ENCODE measurements around the gene PTGIS.

PTGIS gene

GRCh38 chr20:49595811-49596561, 28.0 kb upstream of the PTGIS start:
- no peak for FAIRE-seq

- no peak for FAIRE-seq
Measured at GRCh38 chr20:49595346-49595745, 27.4 kb upstream of the PTGIS start.

DNA sequence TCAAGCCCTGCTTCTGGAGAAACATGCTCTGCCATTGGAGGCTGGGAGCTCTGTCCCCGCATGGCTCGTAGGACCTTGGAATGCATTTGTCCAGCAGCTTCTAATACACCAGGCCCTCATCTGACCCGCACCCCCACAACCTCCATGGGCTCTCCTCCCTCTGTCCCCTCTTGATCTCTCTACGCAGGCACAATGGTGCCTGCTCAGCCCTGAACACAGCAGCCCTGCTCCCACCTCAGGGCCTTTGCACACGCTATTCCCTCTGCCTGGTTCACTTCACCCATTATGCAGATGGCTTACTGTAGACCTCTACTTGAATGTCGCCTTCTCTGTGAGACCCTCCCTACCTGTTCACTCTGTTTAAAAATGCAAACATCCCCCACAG, 27.0 kb upstream of the PTGIS start:
- no peak for FAIRE-seq

DNA sequence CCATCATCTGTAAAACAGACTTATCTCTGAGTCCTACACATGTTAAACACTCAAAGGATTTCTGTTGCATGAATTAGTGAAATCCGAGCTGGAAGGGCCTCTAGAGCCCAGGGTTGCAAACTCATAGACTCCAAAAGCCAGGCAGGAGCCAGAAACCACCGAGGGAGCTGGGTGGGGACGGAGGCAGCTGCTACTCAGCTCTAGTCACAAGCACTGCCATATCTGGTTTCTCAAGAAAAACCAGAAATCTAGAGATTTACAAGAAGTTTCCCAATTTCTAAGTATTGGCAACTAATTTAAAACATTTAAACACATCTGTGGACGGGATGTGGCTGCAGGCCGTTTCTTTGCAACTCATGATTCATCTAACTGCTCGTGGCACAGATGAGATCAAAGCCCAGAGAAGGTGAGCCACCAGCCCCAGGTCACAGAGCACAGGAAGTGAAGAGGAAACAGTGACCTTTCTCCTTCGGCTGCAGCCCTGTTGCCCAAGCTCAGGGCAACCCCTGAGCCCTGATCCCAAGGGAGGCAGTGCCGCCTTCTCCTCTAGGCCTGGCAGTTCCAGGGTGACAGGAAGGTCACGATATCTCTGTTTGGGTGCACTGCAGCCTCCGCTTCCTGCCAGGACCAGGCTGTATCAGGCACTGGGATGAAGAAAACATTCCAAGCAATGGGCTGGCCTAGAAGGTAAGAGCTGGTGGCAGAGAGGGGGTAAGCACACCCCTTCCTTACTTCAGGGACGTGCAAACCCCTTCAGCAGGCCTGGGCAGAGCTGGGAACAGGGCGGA, 26.4 kb upstream of the PTGIS start:
- no peak for FAIRE-seq

DNA sequence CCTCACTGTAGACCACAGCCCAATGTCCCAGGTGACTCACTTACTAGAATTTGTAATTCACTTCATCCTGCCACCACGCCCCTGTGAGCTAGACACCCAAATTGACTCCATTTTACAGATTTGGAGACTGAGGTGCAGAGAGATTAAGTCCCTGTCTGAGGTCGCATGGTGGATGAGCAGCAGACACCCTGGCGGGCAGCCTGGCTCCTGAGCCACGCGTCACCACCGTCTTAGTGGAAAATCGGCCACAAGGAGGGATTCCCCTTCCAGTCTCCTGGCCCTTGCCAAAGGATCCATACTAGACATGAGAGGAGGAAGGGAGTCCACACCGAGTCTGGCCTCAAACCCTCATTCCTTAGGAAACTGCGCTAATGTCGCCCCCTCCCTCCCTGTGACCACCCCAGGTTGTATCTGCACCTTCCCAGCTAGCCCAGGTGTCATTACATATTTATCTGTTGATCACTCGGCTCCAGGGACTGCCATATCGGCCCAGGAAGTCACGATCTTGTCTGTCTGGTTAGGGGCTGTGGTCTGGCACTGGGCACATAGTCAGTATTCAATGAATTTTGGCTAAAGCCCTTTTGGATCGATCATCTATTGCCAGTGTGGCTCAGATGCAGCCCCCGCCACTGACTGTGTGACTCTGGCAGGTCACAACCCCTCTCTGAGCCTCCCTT, 25.7 kb upstream of the PTGIS start:
- FAIRE-seq, result no peak

GRCh38 chr20:49592120-49592519, 24.2 kb upstream of the PTGIS start:
- FAIRE-seq, result no peak

- no peak for FAIRE-seq
Measured at GRCh38 chr20:49591217-49591865, 23.4 kb upstream of the PTGIS start.

GRCh38 chr20:49590163-49591017, 22.5 kb upstream of the PTGIS start:
- no peak for FAIRE-seq

GRCh38 chr20:49589747-49590146, 21.8 kb upstream of the PTGIS start:
- no peak for FAIRE-seq

DNA sequence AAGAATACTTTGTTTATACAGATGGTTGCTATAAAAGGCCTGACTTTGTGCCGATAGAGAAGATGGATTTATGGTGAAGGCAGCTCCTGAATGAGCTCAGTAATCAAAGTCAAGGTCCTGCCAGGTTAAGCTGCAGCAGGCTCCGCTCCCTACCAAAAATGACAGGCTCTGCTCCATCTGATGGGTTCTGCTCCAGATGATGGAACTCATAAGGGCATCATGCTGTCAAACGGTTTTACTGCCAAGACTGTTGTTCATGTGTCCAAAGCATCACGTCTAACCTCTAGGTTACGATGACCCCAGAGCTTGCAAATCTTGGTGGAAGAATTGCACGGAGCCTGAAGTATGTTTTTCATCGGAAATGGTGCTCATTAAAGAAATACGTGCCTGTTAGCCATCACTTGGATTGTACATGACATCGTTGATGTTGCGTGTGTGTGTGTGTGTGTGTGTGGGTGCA, 19.2 kb upstream of the PTGIS start:
- peak; percentile 80 for FAIRE-seq

GRCh38 chr20:49585585-49586245, 17.8 kb upstream of the PTGIS start:
- FAIRE-seq, result no peak

DNA sequence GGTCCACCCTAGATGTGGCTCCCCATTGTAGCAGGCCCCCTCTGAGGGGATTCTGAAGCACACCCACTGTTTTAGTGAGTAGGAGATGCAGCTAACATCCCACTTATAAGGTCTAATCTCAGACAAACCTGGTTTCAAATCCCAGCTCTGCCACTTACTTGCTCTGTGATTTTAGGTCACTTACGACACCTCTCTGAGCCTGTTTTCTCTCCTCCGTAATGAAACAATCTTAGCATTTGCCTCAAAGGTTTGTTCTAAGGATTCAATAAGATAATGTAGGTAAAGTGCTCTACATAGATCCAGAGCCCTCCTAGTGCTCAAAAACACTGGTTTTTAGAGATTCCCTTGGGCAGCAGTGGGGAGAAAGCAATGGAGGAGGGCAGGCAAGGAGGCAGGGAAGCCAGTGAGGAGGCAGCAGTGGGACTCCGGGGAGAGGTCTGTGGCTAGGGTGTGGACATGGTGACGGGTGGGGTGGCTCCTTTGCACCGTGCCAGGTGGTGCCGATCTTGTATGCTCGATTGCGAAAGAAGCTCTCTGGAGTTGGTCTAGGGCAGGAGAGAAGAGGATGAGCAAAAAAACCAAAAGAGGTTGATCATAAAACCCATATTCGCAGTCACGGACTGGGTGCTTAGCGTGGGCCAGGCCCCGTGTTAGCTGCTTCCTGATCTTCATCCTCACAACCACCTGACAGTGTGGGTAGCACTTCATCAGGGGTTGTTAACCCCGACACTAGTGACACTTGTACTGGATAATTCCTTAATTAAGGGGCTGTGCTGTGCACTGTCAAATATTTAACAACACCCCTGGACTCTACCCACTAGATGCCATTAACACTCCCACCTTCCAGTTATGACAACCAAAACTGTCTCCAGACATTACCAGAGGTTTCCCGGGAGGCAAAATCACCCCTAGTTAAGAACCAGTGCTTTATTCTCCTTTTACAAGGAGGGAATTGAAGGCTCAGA, 16.8 kb upstream of the PTGIS start:
- no peak for FAIRE-seq

DNA sequence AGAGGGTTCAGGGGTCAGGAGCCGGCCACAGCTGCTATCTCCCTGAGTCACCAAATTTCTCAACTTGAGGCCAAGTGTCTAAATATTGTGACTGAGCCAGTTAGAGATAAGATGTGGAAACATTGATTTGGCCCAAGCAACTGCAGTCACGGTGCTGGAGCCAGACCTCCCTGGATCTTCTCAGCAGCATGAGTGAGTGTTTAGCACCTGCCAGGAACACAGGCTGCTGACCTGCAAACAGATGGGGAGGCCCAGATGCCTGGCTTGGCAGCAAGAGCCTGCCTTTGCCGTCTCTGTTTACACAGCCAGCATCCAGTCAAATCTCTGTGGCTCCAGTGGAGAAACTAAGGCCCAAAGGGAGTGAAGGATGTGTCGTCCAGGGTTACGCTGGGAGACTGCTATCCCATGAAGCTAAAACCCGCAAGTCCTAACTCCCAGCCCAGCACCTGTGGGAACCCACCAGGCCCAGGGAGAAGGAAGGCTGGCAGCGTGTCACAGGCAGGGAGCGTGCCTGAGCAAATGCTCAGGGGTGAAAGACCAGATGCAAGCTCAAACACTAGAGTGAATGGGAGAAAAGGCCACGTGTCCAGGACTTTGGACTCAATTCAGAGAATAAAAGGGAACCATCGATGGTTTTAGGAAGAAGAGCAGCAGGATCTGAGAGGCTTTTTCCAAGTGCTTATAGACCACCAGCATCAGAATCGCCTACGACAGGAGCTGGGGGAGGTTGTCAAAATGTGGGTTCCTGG, 15.9 kb upstream of the PTGIS start:
- no peak for FAIRE-seq

- no peak for FAIRE-seq
Measured at GRCh38 chr20:49583343-49583668, 15.4 kb upstream of the PTGIS start.

GRCh38 chr20:49582413-49583334, 14.7 kb upstream of the PTGIS start:
- no peak for FAIRE-seq

DNA sequence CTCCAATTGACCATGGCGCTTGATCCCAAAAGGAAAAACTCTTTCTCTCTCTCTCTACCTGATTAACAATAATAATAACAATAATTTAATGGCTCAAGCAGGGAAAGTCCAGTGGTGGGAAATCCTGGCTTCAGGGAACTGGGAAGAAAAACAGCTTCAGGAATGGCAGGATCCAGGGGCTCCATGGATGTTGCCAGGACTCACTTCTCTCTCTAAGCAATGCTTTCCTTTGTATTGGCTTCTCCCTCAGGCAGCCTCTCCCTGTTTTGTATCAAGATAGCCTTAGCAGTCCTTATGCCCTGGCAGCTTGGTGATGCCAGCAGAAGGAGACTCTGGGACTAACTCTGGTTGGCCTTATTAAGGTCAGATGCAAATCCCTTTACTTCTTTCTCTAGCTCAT, 13.5 kb upstream of the PTGIS start:
- FAIRE-seq, result no peak

GRCh38 chr20:49580813-49581174, 12.9 kb upstream of the PTGIS start:
- no peak for FAIRE-seq

Data from endometrium (tissue), 2 donors.